HepG2 (cell line): ENCODE measurements around the gene TPGS1. TPM values are rescaled to one million over a fixed set of nuclear protein-coding genes. Genes with fewer than 3 reads are reported as not detected.

ENCODE experiments used
- CENPT ChIP-seq: sonication (generic); formaldehyde crosslinking; IDR thresholded peaks from 2 replicates; pipeline ENCODE4 v1.8.0; 2022; ENCODE audit warnings: low read depth, mild to moderate bottlenecking, moderate library complexity, missing genetic modification reagents
- HMG20A ChIP-seq: IDR thresholded peaks from 2 replicates; pipeline ENCODE4 v1.6.1; 2016; ENCODE audit warnings: borderline replicate concordance
- MYC ChIP-seq: sonication (generic); formaldehyde crosslinking; IDR thresholded peaks from 2 replicates; pipeline ENCODE4 v1.9.0; 2021; ENCODE audit warnings: missing genetic modification reagents, borderline replicate concordance
- PHF21A ChIP-seq: sonication (generic); formaldehyde crosslinking; IDR thresholded peaks from 2 replicates; pipeline ENCODE4 v1.5.0; 2020; ENCODE audit warnings: mild to moderate bottlenecking, missing genetic modification reagents
- SMAD3 ChIP-seq: sonication (generic); formaldehyde crosslinking; IDR thresholded peaks from 2 replicates; pipeline ENCODE4 v1.4.0; 2020; ENCODE audit warnings: missing genetic modification reagents
- TSC22D2 ChIP-seq: sonication (generic); formaldehyde crosslinking; IDR thresholded peaks from 2 replicates; pipeline ENCODE4 v1.5.1; 2020; ENCODE audit warnings: missing genetic modification reagents, mild to moderate bottlenecking, borderline replicate concordance
- ZFP62 ChIP-seq: sonication (generic); formaldehyde crosslinking; IDR thresholded peaks from 2 replicates; pipeline ENCODE4 v1.4.0; 2020; ENCODE audit warnings: missing genetic modification reagents
- ZNF256 ChIP-seq: sonication (generic); formaldehyde crosslinking; conservative IDR thresholded peaks from 2 replicates; pipeline ENCODE4 v1.4.0; 2020; ENCODE audit warnings: missing genetic modification reagents
- polyA plus RNA-seq, 8 experiments: library from polyadenylated mRNA; depleted of rRNA in 3 of 8; stranded (reverse) in 7 of 8; unstranded in 1 of 8; fragments of >200 nt; fragmentation: Illumina TruSeq in 4 of 8; extraction: Trizol in 4 of 8; gene quantifications; 2 replicates each; pipeline versions ENCODE4 v1.2.1 to v1.2.3, GENCODE V29; 2011 to 2016; ENCODE audit warnings: low read depth in 4 of 8, missing spikeins in 1 of 8, mixed read lengths in 1 of 8; ENCODE audit not compliant: insufficient read depth in 1 of 8
- total RNA-seq, 5 experiments: library from RNA; depleted of rRNA; stranded (reverse); fragments of >200 nt; fragmentation: Illumina TruSeq; extraction: Trizol; gene quantifications; 2 replicates each; pipeline ENCODE4 v1.2.3, GENCODE V29; 2016; ENCODE audit warnings: low read depth in 1 of 5
- TF ChIP-seq, protein P1 (sequence below): sonication (generic); formaldehyde crosslinking; IDR thresholded peaks from 2 replicates; pipeline ENCODE4 v1.5.0; 2020; ENCODE audit warnings: missing genetic modification reagents
- TF ChIP-seq, protein P2 (sequence below): sonication (generic); formaldehyde crosslinking; IDR thresholded peaks from 2 replicates; pipeline ENCODE4 v1.4.0; 2020; ENCODE audit warnings: missing genetic modification reagents, borderline replicate concordance
- TF ChIP-seq, protein P3 (sequence below): sonication (generic); formaldehyde crosslinking; IDR thresholded peaks from 2 replicates; pipeline ENCODE4 v1.8.0; 2022; ENCODE audit warnings: mild to moderate bottlenecking, missing genetic modification reagents, moderate library complexity
- TF ChIP-seq, protein P4 (sequence below): sonication (generic); formaldehyde crosslinking; IDR thresholded peaks from 2 replicates; pipeline ENCODE4 v1.4.0; 2020; ENCODE audit warnings: missing genetic modification reagents
- TF ChIP-seq, protein P5 (sequence below): sonication (generic); formaldehyde crosslinking; IDR thresholded peaks from 2 replicates; pipeline ENCODE4 v1.5.1; 2020; ENCODE audit warnings: missing genetic modification reagents, mild to moderate bottlenecking, borderline replicate concordance
- TF ChIP-seq, protein P6 (sequence below): fragments of 450-650 bp; IDR thresholded peaks from 2 replicates; pipeline ENCODE4 v1.6.1; 2017; ENCODE audit warnings: mild to moderate bottlenecking

Gene TPGS1
- total and polyA plus RNA-seq, 2 of the 13 experiments (the other 11 are each of a cell fraction or from before 2014, with no cell fraction given) = 1.1 to 6.2 TPM

DNA sequence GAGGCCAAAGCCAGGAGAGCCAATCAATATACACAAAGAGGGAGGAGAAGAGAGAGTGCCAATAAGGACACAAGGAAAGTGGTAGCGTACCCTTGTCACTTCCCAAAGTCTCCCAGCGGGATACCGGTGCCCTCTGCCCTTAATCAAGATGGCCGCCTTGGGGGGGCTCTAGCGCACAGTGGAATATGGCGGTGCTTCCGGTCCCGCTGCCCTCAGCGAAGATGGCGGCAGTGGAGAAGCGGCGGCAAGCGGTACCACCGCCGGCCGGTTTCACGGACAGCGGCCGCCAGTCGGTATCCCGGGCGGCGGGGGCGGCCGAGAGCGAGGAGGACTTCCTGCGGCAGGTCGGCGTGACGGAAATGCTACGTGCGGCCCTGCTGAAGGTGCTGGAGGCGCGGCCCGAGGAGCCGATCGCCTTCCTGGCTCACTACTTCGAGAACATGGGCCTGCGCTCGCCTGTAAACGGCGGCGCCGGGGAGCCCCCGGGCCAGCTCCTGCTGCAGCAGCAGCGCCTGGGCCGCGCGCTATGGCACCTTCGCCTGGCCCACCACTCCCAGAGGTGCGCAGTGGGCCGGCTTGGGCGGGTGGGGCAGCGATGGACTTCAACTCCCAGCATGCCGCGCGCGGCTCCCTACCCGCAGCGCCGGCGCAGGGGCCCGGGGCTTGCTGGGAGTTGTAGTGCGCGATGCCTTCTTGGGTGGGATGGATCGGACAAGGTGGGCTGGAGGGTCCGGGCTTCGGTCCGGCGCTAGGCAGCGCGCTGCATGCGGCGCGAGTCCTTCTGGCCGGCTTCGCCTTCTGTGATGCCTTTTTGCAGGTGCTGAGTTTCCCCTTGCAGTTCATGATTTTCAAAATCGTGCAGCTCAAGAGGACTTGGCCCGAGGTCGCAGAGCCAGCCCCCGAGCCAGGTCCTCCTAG, at the start of gene TPGS1 (continued):
- TF ChIP-seq, protein P1, sequence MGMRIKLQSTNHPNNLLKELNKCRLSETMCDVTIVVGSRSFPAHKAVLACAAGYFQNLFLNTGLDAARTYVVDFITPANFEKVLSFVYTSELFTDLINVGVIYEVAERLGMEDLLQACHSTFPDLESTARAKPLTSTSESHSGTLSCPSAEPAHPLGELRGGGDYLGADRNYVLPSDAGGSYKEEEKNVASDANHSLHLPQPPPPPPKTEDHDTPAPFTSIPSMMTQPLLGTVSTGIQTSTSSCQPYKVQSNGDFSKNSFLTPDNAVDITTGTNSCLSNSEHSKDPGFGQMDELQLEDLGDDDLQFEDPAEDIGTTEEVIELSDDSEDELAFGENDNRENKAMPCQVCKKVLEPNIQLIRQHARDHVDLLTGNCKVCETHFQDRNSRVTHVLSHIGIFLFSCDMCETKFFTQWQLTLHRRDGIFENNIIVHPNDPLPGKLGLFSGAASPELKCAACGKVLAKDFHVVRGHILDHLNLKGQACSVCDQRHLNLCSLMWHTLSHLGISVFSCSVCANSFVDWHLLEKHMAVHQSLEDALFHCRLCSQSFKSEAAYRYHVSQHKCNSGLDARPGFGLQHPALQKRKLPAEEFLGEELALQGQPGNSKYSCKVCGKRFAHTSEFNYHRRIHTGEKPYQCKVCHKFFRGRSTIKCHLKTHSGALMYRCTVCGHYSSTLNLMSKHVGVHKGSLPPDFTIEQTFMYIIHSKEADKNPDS (CRISPR knock-in tag) = 0 out of 2 replicates have a peak, but pooled peaks have one; percentile 72
- TF ChIP-seq, protein P2, sequence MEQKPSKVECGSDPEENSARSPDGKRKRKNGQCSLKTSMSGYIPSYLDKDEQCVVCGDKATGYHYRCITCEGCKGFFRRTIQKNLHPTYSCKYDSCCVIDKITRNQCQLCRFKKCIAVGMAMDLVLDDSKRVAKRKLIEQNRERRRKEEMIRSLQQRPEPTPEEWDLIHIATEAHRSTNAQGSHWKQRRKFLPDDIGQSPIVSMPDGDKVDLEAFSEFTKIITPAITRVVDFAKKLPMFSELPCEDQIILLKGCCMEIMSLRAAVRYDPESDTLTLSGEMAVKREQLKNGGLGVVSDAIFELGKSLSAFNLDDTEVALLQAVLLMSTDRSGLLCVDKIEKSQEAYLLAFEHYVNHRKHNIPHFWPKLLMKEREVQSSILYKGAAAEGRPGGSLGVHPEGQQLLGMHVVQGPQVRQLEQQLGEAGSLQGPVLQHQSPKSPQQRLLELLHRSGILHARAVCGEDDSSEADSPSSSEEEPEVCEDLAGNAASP = no peak
- TF ChIP-seq, protein P3, sequence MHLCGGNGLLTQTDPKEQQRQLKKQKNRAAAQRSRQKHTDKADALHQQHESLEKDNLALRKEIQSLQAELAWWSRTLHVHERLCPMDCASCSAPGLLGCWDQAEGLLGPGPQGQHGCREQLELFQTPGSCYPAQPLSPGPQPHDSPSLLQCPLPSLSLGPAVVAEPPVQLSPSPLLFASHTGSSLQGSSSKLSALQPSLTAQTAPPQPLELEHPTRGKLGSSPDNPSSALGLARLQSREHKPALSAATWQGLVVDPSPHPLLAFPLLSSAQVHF = no peak
- TF ChIP-seq, protein P4, sequence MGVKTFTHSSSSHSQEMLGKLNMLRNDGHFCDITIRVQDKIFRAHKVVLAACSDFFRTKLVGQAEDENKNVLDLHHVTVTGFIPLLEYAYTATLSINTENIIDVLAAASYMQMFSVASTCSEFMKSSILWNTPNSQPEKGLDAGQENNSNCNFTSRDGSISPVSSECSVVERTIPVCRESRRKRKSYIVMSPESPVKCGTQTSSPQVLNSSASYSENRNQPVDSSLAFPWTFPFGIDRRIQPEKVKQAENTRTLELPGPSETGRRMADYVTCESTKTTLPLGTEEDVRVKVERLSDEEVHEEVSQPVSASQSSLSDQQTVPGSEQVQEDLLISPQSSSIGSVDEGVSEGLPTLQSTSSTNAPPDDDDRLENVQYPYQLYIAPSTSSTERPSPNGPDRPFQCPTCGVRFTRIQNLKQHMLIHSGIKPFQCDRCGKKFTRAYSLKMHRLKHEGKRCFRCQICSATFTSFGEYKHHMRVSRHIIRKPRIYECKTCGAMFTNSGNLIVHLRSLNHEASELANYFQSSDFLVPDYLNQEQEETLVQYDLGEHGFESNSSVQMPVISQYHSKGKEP (CRISPR knock-in tag) = no peak
- TF ChIP-seq HMG20A (CRISPR knock-in tag) (no peak), SMAD3 (CRISPR knock-in tag) (no peak; the same call in 1 of the 2 replicates), CENPT (CRISPR knock-in tag) (no peak), TSC22D2 (CRISPR knock-in tag) (no peak), ZNF256 (CRISPR knock-in tag) (0 out of 2 replicates have a peak, but pooled peaks have one; percentile 28), MYC (CRISPR knock-in tag) (peak; percentile 39), PHF21A (no peak), ZFP62 (CRISPR knock-in tag) (no peak)
- TF ChIP-seq, protein P5, sequence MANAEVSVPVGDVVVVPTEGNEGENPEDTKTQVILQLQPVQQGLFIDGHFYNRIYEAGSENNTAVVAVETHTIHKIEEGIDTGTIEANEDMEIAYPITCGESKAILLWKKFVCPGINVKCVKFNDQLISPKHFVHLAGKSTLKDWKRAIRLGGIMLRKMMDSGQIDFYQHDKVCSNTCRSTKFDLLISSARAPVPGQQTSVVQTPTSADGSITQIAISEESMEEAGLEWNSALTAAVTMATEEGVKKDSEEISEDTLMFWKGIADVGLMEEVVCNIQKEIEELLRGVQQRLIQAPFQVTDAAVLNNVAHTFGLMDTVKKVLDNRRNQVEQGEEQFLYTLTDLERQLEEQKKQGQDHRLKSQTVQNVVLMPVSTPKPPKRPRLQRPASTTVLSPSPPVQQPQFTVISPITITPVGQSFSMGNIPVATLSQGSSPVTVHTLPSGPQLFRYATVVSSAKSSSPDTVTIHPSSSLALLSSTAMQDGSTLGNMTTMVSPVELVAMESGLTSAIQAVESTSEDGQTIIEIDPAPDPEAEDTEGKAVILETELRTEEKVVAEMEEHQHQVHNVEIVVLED (CRISPR knock-in tag) = peak; percentile 73; the same call in 1 of the 2 replicates
- TF ChIP-seq, protein P6, sequence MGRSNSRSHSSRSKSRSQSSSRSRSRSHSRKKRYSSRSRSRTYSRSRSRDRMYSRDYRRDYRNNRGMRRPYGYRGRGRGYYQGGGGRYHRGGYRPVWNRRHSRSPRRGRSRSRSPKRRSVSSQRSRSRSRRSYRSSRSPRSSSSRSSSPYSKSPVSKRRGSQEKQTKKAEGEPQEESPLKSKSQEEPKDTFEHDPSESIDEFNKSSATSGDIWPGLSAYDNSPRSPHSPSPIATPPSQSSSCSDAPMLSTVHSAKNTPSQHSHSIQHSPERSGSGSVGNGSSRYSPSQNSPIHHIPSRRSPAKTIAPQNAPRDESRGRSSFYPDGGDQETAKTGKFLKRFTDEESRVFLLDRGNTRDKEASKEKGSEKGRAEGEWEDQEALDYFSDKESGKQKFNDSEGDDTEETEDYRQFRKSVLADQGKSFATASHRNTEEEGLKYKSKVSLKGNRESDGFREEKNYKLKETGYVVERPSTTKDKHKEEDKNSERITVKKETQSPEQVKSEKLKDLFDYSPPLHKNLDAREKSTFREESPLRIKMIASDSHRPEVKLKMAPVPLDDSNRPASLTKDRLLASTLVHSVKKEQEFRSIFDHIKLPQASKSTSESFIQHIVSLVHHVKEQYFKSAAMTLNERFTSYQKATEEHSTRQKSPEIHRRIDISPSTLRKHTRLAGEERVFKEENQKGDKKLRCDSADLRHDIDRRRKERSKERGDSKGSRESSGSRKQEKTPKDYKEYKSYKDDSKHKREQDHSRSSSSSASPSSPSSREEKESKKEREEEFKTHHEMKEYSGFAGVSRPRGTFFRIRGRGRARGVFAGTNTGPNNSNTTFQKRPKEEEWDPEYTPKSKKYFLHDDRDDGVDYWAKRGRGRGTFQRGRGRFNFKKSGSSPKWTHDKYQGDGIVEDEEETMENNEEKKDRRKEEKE = no peak
